ENCODE results near the gene G6PC3. TPM values are rescaled to one million over a fixed set of nuclear protein-coding genes. Genes with fewer than 3 reads are reported as not detected.
A peak's percentile ranks its signal among the peaks of the same experiment; 100 is the strongest.
"Not testable (repeated sequence)": the region's sequence is repeated elsewhere in the genome, so short reads cannot be mapped to it uniquely, and the experiment has no call there.

The G6PC3 gene
- total RNA-seq, 2 donors from 2014 or later = 40.3 to 41.4 TPM

DNA sequence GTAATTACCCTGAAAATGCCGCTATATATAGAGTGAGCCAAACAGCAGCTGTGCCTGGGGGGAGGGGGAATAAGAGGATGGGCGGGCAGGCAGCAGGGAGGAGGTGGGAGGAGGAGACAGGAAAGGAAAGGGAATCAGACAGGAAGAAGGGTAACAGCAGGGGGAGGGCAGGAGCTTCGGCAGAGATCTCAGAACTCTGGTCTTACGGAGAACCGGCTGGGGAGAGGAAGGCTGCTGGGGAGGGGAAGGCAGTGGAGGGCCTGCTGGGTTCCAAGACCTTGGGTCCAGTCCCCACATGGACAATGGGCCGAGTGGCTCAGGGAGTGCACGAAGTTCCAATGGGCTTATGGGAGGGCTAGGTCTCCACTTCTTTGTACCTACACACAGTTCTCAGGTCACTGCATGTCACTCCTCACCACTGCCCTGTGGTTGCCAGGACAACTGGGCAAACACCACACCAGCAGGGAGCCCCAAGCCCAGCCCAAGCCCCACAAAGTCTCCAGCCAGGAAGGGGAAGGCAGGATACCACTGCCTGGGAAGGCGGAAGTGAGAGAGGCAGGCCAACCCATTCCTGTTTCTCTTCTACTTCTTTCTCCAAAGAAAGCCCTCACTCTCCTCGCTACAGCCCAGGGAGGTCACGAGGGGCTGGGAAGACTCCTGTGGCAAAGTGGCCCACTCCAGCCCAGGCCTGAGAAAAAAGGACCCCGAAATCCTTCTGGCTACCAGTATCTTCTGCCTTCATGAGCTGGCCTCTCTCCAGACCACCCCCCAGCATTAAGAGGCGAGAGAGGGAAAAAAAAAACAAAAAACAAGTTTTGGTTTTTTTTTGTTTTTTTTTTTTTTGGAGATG lies 25.3 kb downstream of the G6PC3 start:
- DNase-seq (ENCODE audit: low spot score) = peak; percentile 89
- intact Hi-C loops (cut with DNase I) = no loop called here

GRCh38 chr17:44097110-44097958 lies 26.8 kb downstream of the G6PC3 start:
- intact Hi-C loops (cut with DNase I) = no loop called here
- DNase-seq (ENCODE audit: low spot score) = no peak

DNA sequence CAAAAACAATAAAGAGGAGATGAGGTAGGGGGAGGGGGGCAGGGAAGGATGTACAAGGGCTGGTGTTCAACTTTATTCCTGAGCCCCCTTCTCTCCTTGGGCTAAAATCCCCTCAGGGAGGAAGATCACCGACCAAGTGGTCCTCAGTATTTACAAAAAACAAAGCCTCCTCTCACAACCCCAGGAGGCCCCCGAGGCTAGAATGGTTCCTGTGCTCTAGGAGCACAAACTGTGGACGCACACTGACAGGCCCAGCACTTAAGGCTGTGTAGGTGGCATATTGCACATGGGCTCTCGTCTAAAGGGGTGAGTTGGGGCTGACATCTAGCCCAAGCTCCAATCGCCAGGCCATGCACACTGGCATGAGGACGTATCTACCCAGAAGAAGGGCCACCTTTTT lies 31.3 kb downstream of the G6PC3 start:
- DNase-seq (ENCODE audit: low spot score); intact Hi-C loops (cut with DNase I): not testable (repeated sequence)

GRCh38 chr17:44102849-44103622 lies 32.5 kb downstream of the G6PC3 start:
- no peak for DNase-seq (ENCODE audit: low spot score)
- intact Hi-C loops (cut with DNase I) = no loop called here

DNA sequence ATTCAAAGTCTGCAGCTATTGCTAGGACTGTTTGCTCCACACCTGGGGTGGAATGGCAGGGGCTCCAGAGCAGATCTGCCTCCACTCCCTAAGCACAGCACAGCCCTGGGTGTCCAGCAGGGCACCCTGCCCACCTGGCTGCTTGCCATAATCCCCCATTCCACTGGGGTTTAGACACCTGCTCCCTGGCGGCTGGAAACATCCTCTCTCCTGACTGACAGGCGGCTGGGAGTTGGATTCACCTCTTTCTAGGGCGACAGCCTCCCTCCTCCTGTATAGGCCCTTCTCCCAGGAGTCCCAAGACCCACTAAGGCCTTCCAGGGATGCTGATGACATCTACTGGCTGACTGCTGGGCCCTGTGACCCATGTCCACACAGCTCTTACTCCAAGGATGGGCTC lies 34.9 kb downstream of the G6PC3 start:
- intact Hi-C loops (cut with DNase I) = no loop called here

GRCh38 chr17:44105941-44106340 lies 35.4 kb downstream of the G6PC3 start:
- DNase-seq (ENCODE audit: low spot score) = no peak
- intact Hi-C loops (cut with DNase I) = no loop called here

More for the DNA sequence above, 34.9 kb downstream of the G6PC3 start:
- no peak for DNase-seq (ENCODE audit: low spot score)

GRCh38 chr17:44106801-44107200 lies 36.3 kb downstream of the G6PC3 start:
- intact Hi-C loops (cut with DNase I) = no loop called here
- no peak for DNase-seq (ENCODE audit: low spot score)

GRCh38 chr17:44108440-44109311 lies 38.1 kb downstream of the G6PC3 start:
- intact Hi-C loops (cut with DNase I) = no loop called here
- DNase-seq (ENCODE audit: low spot score) = peak; percentile 97

GRCh38 chr17:44109312-44109630 lies 38.7 kb downstream of the G6PC3 start:
- intact Hi-C loops (cut with DNase I) = no loop called here
- DNase-seq (ENCODE audit: low spot score) = no peak

DNA sequence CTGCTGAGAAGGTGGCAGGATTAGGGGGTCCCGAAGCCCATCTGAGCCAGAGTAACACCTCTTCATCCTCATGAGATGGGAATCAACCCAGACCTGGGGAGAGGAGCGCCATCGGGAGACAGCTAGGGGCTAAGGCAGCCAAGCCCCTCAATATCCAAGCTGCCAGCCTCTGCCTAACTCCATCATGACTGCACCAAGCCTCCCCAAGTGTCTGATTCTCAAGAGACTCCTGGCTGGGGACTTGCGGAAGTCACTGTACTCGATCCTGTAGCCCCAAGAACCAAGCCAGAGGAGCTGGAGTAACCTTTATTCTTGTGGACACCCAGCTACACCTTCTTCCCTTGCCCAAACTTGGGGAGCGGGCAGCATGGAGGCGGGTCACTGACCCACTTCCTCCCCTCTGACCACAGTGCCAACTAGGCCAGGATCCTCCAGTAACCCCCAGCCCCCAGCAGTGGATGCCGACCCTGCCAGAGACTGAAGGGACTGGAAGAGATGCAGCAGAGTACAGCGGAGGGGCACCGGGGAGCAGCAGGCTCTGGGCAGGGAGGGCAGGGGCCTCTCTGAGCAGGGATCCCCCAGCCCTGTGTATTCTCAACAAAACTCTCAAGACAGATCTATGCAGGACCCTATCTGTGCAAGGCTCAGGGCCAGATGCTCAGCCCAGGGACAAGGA lies 39.6 kb downstream of the G6PC3 start:
- intact Hi-C loops (cut with DNase I) = loop anchor here in 1 of 2 donors (5.0 kb wide), 1 partner anchor 757 kb away; no protein-coding TSS in a partner anchor
- DNase-seq (ENCODE audit: low spot score) = no peak

- intact Hi-C loops (cut with DNase I) = loop anchor here in 1 of 2 donors (5.0 kb wide), 1 partner anchor 756 kb away; no protein-coding TSS in a partner anchor
- peak; percentile 99 for DNase-seq (ENCODE audit: low spot score)
These were observed 40.5 kb downstream of the G6PC3 start for GRCh38 chr17:44110823-44111633.

- no peak for DNase-seq (ENCODE audit: low spot score)
- intact Hi-C loops (cut with DNase I) = loop anchor here in 1 of 2 donors (5.0 kb wide), 1 partner anchor 756 kb away; no protein-coding TSS in a partner anchor
These were observed 41.2 kb downstream of the G6PC3 start for GRCh38 chr17:44111777-44112176.

DNA sequence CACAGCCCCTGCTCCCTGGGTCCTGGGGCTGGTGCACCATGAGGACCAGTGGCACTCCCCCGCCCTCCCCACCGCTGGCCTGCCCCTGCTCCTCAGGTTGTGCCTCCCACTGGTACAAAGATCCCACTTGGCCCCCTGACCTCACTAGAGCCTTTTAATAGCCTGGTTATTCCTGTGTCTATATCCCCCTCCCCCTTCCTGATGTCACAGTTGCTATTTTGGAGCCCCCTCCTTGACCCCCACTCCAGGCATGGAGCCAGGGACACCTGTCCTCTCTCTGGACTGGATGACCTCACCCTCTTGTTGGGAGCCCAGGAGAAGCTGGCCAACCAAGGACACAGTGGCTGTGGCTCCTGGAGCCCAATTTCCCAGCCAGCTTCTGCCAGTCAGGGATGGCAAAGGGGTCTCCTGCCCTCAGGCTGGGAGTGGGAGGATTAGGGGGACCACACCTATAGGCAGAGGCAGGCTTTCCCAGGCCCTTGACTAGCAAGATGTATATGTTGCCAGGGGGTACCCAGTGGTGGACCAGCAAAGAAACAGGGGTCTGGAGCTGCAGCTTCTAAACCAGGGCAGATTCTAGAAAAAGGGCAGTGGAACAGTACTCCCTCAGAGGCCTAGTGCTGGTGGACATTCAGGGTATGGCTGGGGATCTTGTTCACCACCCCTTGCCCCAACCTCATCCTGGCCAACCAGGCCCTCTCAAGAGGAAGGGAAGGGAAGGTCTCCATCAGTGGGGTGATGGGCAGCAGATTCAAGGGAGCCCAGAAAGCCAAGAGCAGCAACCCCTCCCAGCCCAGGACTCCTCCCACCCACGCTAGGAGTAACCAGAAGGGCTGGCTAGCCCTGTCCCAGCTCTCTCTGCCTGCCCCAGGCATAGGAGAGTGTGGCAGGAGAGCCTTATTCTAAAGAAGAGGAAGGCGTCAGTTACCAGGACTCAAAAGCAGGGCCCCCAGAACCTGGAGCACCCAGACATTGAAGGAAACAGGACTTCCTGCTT lies 42.0 kb downstream of the G6PC3 start:
- DNase-seq (ENCODE audit: low spot score) = no peak
- intact Hi-C loops (cut with DNase I) = loop anchor here in 1 of 2 donors (5.0 kb wide), 1 partner anchor 755 kb away; no protein-coding TSS in a partner anchor

DNA sequence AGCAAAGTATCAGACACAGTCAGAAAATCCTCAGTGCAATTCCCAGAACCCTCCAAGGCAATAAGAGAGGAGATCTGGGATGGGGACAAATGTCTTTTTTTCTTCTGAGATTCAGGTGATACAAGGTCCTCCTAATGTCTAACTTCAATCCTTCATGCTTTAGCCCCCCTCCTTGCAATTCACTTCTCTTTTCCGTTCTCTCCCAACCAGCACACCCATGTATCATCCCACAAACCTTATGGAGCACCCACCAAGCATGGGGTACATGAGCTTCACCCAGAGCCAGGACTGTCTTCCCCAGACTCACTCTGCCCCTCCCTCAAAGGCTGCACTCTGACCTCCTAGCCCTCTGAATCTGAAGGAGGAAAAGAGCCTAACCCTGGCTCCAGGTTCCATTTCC lies 42.8 kb downstream of the G6PC3 start:
- intact Hi-C loops (cut with DNase I) = loop anchor here in 1 of 2 donors (5.0 kb wide), 1 partner anchor 754 kb away; no protein-coding TSS in a partner anchor

DNA sequence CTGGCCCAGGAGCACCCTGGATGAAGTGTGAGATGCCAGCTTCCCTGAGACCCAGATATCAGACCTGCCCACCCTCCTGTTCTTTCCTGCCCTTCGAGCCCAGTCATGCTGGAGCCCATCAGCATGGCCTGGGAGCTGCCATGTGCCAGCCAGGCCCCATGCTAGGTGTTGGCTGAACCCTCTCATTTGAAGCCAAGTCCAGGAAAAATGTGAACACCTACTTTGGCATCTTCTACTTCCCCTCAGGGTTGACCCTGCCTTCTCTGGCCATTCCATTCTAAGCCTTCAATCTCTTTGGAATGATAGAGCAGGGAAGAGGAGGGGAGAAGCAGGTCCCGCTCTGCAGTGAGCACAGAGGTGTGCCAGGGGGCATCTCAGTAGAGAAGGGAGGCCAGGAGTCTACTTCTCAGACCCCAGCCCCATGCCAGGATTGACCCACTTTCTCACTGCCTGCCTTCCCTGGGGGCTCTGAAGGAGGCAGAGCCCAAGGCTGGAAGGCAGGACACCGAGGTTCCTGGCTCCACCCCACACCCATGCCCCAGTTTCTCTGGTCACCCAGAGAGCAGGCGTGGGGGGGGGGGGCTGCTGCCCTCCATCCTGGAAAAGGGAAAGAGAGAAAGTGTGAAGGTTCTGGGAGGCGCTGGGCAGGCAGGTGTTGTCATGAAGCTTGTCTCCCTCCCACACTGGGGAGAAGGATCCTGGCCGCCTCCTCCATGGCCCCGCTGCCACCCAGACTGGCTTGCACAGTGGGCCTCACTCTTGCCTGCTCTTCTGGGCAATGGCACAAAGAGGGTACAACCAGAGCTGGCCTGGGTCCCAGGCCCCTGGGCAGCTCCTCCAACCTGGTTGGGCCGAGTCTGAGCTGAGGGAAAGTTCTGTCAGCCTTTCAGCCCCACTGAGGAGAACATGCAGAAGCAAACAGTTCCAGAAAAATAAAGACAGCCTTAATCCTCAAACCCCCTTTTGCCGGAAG lies 43.6 kb downstream of the G6PC3 start:
- DNase-seq (ENCODE audit: low spot score) = no peak
- intact Hi-C loops (cut with DNase I) = loop anchor here in 1 of 2 donors (5.0 kb wide), 1 partner anchor 753 kb away; no protein-coding TSS in a partner anchor

More for the DNA sequence above, 42.8 kb downstream of the G6PC3 start:
- DNase-seq (ENCODE audit: low spot score) = no peak
